ENCODE measurements around the gene PCMT1. TPM values are rescaled to one million over a fixed set of nuclear protein-coding genes. Genes with fewer than 3 reads are reported as not detected.

PCMT1 gene
- total and polyA plus RNA-seq, 9 of the 15 experiments (the other 6 are each of a cell fraction or from before 2014, with no cell fraction given), result 217 to 541 (median 327) TPM

DNA sequence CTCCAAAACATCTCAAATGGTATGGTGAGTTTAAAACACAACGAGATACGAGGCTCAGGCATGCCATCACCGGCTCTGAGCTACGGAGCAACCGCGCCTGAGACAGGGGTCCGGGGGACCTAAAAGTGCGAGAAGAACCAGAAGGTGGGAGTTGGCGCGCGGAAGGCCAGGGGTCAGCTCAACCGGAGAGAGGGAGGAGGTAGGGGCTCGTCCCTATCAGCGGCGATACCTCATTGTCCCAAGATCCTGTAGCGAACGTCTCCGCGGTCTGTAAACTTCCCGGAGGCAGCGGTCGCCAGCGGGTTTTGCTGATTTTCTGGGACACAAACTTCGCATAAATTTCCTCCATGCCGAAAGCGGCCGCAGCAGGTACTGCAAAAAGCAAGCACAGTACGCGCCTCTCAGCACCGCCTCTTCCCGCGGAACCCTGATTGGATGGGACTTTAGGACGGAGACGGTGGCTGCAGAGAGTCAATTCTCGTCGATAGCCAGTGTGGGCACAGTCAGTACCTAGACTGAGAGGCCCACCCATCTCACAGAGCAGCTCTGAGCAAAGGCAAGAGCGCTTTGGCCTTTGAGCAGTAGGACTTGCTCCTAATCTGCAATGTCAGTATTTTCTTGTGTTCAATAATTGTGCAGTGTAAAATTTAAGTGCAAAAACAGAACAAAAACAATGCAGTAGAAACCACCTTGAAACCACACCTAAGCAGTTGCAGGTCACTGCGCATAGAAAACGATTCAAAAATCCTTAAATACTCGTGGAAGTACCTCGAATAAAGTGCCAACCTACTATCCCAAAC lies 3.2 kb upstream of the PCMT1 start, which contains the start of gene NUP43 (continued):
- TF ChIP-seq ZNF253 (CRISPR knock-in tag; conservative IDR thresholded peaks at IDR 0.05), result no peak
- TF ChIP-seq, protein P1, sequence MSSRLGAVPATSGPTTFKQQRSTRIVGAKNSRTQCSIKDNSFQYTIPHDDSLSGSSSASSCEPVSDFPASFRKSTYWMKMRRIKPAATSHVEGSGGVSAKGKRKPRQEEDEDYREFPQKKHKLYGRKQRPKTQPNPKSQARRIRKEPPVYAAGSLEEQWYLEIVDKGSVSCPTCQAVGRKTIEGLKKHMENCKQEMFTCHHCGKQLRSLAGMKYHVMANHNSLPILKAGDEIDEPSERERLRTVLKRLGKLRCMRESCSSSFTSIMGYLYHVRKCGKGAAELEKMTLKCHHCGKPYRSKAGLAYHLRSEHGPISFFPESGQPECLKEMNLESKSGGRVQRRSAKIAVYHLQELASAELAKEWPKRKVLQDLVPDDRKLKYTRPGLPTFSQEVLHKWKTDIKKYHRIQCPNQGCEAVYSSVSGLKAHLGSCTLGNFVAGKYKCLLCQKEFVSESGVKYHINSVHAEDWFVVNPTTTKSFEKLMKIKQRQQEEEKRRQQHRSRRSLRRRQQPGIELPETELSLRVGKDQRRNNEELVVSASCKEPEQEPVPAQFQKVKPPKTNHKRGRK (tag; IDR thresholded peaks at IDR 0.05), result no peak
- TF ChIP-seq, protein P2, sequence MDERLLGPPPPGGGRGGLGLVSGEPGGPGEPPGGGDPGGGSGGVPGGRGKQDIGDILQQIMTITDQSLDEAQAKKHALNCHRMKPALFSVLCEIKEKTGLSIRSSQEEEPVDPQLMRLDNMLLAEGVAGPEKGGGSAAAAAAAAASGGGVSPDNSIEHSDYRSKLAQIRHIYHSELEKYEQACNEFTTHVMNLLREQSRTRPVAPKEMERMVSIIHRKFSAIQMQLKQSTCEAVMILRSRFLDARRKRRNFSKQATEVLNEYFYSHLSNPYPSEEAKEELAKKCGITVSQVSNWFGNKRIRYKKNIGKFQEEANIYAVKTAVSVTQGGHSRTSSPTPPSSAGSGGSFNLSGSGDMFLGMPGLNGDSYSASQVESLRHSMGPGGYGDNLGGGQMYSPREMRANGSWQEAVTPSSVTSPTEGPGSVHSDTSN (CRISPR knock-in tag; IDR thresholded peaks at IDR 0.05; ENCODE audit: low read depth), result no peak
- TF ChIP-seq, protein P2 (tag; conservative IDR thresholded peaks at IDR 0.05; ENCODE audit: low read depth), result no peak
- no peak for TF ChIP-seq HSF4 (CRISPR knock-in tag; IDR thresholded peaks at IDR 0.05; ENCODE audit: borderline replicate concordance)
- TF ChIP-seq, protein P3, sequence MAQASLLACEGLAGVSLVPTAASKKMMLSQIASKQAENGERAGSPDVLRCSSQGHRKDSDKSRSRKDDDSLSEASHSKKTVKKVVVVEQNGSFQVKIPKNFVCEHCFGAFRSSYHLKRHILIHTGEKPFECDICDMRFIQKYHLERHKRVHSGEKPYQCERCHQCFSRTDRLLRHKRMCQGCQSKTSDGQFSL (CRISPR knock-in tag; IDR thresholded peaks at IDR 0.05), result no peak
- TF ChIP-seq, protein P3 (tag; IDR thresholded peaks at IDR 0.05), result no peak
- no peak for TF ChIP-seq CBFA2T2 (conservative IDR thresholded peaks at IDR 0.05)
- no peak for TF ChIP-seq PTRF (tag; IDR thresholded peaks at IDR 0.05)
- TF ChIP-seq ZC3H8 (IDR thresholded peaks at IDR 0.05), result no peak
- TF ChIP-seq, protein P4, sequence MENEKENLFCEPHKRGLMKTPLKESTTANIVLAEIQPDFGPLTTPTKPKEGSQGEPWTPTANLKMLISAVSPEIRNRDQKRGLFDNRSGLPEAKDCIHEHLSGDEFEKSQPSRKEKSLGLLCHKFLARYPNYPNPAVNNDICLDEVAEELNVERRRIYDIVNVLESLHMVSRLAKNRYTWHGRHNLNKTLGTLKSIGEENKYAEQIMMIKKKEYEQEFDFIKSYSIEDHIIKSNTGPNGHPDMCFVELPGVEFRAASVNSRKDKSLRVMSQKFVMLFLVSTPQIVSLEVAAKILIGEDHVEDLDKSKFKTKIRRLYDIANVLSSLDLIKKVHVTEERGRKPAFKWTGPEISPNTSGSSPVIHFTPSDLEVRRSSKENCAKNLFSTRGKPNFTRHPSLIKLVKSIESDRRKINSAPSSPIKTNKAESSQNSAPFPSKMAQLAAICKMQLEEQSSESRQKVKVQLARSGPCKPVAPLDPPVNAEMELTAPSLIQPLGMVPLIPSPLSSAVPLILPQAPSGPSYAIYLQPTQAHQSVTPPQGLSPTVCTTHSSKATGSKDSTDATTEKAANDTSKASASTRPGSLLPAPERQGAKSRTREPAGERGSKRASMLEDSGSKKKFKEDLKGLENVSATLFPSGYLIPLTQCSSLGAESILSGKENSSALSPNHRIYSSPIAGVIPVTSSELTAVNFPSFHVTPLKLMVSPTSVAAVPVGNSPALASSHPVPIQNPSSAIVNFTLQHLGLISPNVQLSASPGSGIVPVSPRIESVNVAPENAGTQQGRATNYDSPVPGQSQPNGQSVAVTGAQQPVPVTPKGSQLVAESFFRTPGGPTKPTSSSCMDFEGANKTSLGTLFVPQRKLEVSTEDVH (IDR thresholded peaks at IDR 0.05; ENCODE audit: low read depth, partially characterized antibody), result peak; percentile 59
- no peak for TF ChIP-seq SNIP1 (IDR thresholded peaks at IDR 0.05; ENCODE audit: low read depth)
- TF ChIP-seq, protein P5, sequence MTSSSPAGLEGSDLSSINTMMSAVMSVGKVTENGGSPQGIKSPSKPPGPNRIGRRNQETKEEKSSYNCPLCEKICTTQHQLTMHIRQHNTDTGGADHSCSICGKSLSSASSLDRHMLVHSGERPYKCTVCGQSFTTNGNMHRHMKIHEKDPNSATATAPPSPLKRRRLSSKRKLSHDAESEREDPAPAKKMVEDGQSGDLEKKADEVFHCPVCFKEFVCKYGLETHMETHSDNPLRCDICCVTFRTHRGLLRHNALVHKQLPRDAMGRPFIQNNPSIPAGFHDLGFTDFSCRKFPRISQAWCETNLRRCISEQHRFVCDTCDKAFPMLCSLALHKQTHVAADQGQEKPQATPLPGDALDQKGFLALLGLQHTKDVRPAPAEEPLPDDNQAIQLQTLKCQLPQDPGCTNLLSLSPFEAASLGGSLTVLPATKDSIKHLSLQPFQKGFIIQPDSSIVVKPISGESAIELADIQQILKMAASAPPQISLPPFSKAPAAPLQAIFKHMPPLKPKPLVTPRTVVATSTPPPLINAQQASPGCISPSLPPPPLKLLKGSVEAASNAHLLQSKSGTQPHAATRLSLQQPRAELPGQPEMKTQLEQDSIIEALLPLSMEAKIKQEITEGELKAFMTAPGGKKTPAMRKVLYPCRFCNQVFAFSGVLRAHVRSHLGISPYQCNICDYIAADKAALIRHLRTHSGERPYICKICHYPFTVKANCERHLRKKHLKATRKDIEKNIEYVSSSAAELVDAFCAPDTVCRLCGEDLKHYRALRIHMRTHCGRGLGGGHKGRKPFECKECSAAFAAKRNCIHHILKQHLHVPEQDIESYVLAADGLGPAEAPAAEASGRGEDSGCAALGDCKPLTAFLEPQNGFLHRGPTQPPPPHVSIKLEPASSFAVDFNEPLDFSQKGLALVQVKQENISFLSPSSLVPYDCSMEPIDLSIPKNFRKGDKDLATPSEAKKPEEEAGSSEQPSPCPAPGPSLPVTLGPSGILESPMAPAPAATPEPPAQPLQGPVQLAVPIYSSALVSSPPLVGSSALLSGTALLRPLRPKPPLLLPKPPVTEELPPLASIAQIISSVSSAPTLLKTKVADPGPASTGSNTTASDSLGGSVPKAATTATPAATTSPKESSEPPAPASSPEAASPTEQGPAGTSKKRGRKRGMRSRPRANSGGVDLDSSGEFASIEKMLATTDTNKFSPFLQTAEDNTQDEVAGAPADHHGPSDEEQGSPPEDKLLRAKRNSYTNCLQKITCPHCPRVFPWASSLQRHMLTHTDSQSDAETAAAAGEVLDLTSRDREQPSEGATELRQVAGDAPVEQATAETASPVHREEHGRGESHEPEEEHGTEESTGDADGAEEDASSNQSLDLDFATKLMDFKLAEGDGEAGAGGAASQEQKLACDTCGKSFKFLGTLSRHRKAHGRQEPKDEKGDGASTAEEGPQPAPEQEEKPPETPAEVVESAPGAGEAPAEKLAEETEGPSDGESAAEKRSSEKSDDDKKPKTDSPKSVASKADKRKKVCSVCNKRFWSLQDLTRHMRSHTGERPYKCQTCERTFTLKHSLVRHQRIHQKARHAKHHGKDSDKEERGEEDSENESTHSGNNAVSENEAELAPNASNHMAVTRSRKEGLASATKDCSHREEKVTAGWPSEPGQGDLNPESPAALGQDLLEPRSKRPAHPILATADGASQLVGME (CRISPR knock-in tag; IDR thresholded peaks at IDR 0.05), result peak; percentile 79; the same call in 1 of the 2 replicates
